Kidney tubule cell (primary cell): ENCODE results near the gene ZNF366.
A peak's percentile ranks its signal among the peaks of the same experiment; 100 is the strongest.

Source experiments
- DNase-seq: peaks from one replicate; pipeline ENCODE4 v3.0.0-alpha.2; 2018; ENCODE audit warnings: low spot score

ZNF366 gene

DNA sequence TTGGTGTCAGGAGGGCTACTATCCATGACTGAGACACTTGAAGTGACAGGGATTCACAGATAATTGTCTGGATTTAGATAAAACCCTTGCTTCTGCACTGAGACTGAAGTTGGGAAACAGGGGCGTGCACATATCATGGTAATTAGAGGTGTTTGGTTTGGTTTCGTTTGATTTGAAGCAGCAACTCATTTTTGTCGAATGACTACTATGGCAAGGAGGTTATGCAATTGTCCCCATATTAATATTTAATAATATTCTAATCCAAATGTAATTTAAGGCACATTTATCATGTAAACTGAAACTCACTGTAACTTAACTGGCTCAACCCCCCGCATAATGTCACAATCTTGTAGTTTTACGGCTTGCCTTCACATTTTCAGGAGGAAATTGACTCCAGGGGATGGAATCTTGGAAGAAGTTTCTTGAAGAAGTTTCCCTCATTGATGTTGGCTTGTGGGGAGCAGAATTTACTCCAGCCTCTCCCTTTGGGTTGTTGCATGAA, 12.5 kb downstream of the ZNF366 start:
- no peak for DNase-seq

DNA sequence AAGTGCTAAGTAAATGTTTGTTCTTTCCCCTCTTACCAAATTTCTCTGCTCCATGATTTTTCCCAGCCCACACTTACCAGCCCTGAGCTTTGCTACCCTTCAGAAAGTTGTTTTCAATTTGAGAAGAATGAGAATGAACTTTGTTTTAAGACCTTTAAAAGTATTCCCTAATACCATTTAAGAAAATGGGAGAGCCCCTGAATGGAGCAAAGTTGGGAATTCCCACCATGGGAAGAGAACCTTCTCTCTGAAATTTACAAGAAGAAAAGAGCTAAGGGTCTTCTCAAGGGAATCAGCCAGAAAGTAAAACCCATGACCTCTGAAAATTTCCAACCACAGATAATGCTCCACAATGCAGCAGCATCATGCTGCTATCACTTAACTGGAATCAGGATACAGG, 17.7 kb downstream of the ZNF366 start:
- DNase-seq: no peak

DNA sequence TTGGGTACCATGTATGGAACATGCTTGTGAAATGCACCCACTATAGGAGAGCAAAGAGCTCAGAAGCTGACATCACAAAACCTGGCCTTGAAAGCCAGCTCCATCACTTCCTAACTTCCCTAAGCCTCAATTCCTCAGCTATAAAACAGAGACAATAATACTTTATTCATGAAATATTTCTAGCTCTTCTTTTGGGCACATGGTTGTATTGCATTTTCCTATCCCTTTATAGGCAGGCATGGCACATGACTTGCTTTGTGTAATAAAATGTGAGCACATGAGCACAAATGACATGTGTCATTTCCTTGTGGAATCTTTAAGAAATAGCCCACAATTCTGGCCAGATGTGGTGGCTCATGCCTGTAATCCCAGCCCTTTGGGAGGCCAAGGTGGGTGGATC, 18.5 kb downstream of the ZNF366 start:
- DNase-seq: no peak

DNA sequence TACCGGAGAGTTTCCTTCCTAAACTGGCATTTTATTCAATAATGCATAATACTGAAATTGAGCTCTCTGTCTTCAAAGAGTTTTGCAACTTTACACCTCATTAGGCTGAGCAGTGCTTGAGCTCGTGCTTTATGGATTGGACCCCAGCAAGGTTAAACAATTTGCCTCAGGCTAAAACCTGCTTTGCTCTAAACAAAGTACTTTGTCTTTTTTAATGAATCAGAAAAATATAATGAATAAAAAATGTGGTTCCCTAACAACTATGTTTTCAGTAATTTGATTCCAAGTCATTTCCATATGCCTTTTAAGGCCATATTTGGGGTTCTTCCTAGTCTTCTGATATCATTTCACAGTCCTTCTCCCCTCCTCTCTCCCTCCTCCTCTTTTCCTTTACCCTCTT, 20.0 kb downstream of the ZNF366 start:
- DNase-seq: no peak

DNA sequence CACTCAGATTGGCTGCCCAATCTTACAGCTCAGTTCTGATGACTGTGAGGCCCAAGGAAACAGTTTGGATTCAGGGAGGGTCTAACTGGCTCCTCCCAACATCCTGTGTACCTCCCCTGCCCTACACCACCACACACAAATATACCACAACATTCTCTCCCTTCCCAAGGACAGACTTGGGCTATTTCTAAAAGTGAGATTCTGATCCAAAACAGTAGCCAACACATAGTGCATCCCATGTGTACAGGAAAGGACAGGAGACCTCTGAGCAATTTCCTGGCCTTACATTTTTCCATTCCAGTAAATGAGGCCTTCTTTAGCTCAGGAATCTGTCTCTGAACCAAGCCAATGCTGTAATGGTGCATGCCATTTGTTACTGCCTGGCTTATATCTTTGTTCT, 20.8 kb downstream of the ZNF366 start:
- DNase-seq: no peak

DNA sequence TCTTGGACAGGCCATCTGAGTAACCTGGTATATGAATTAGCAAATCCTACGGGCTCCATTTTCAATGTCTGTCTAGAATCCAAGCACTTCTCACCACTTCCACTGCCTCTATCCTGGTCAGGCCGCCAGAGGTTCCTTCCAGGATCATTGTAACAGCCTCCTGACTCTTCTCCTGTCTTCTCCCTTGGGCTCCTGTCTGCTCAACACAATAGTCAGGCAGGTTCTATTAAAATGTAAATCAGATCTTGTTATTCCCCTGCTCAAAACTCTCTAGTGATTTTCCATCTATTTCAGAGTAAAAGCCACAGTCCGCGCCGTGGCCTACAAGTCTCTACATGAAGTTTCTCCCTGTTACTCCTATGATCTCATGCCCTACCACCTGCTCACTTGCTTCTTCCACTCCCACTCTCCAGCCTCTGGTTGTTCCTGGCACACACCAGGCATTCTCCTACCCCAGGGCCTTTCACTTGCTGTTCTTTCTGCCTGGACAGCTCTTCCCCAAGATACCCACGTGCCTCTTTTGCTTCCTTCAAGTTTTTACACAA, 21.7 kb downstream of the ZNF366 start:
- DNase-seq: no peak

DNA sequence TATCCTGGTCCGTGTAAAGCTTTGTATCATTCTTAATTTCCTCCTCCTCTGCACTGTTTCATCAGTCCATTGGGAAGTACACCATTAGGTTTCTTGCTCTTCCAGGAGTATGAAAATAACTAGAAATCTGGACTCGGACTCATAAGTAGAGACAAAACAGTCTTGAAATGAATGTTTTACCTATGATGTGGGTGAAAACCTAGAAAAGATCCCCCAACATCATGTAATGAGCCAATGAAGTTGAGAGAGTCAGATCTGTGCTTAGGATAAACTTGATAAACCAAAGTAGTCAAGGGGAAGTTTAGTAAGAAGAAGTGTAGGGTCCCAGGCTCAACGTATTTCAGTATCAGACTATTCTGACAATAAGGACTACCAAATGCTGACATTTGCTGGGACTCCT, 25.2 kb downstream of the ZNF366 start:
- DNase-seq: no peak

DNA sequence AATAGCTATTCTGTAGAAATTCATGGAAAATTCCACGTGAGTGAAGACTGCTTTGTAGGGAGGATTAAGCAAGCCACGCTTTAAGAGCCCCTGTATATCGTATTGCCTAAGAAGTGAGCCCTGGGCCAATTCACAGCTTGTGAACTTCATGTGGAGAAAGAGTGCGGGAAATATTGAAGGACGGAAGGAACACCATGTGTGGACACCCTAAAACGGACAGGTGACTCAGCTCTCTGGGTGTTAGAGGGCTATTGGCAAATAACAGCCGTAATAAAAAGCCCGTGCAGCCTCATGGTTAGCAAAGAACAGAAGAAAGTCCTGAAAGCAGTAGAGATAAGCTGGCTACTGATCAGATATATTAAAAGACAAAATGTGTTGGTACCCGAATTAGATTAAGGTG, 26.4 kb downstream of the ZNF366 start:
- no peak for DNase-seq

DNA sequence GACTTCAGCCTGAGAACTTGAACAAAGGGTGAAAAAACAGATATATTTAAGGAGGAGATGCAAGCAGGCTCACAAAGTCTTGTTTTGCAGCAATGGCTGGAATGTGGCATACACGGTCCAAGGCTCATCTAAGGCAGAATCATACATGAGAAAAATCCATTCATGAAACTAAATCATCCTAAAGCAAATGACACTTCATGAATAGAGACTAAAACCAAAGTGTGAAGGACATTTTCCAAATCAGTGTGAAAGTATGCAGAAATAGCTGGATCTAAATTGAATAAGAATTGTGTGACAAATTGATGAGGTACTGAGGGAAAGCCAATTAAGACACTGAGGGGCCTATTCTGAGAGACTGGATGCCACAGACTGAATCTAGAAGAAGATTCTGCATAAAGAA, 27.3 kb downstream of the ZNF366 start:
- DNase-seq: no peak

DNA sequence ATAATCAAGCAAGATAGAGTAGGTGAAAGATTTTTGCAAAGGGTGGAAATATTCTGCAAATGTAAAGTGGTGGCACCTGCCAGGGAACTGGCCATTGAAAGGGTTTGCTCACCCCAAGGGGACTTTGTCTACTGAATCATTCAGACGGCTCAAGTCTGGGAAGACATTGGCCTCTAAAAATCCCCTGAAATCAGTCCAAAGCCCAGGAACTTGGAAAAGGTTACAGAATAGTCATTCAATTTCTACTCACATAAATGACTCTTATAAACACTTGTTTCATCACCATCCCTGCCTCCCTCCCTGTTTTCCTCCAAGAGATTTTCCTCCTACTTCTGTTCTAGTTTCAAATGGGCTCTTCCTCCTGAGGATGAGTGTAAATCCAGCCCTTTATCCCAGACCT, 28.5 kb downstream of the ZNF366 start:
- DNase-seq: peak; percentile 22

DNA sequence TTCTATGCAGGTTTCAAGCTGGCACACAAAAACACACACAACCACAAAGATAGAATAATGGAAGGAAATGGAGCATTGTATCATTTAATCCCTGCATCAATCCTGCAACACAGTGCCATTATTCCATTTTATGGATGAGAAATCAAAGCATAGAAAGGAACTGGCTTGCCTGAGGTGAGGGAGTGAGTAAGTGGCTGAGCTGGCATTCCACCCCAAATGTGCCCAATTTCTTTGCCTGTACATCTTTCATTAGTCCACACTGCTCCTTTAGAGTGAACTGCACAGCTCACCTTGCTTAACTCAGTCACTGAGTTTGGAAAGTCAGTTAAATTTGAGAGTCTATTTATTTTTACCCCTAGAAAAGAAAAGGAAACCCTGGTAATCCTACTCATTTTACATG, 28.9 kb downstream of the ZNF366 start:
- DNase-seq: peak; percentile 46

DNA sequence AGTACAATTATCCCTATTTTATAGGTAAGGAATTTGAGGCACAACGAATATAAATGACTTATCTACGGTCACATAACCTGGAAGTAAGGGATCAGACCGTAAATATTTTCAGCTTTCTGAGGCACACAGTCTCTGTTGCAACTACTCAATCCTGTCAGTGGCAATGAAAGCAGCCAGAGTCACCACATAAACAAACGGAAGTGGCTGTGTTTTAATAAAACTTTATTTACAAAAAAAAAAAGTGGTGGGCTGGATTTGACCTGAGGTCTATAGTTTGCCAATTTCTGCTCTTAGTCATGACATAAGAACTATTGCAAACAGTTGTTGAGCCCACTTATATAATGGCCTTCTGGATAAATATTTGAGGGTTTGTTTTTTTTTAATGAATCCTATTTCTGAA, 29.6 kb downstream of the ZNF366 start:
- no peak for DNase-seq

DNA sequence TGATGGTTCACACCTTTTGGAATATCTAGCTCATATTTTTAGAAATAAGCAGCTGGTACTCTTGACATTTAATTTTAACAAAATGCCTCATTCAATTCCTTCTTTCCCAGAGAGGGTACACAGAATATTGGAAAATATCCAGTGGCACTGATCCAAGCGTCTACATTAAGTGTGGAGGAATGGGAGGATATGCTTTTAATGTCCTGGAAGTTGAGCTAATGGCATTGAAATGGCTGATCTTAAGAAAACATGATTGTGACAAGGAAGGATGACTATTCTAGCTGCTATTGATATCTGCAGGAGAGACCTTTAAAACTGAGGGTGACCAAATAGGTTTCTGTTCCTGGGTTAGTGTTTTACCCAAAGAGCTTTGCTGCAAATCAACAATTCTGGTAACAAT, 30.0 kb downstream of the ZNF366 start:
- no peak for DNase-seq

DNA sequence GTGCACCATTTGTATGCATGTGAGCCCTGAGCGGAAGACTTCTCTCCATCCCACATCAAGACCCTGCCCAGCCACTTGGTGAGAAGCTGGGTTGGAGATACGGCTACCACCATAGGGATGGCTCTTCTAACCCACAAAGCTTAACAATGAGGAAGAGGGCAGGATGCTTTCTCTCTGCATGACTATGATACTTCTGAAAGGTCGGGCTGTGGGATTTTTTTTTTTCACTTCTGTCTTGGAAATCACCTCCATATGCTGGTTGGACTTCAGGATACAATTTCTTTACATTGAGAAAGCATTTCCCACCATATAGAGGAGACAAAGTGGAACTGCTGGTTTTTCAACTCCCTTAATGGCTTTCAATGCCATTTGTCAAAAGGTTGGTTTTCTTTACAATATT, 30.5 kb downstream of the ZNF366 start:
- DNase-seq: no peak

DNA sequence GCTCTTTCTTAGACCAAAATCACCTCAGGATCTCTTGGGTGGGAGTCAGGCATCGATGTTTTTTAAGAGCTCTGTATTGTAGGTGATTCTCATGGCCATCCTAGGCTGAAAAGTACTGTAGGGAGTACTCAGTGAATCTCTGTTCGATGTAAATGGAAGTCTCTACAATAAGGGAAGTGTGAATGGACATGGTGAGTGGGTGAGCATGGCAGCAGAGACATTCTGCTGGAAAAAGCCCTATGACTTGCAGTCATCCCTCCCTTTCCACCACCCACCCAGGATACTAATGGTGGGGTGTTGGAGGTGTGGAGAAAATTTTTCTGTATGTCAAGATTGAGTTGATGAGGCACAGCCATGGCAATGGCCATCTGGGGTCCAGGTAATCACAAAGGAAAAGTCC, 30.9 kb downstream of the ZNF366 start:
- no peak for DNase-seq

DNA sequence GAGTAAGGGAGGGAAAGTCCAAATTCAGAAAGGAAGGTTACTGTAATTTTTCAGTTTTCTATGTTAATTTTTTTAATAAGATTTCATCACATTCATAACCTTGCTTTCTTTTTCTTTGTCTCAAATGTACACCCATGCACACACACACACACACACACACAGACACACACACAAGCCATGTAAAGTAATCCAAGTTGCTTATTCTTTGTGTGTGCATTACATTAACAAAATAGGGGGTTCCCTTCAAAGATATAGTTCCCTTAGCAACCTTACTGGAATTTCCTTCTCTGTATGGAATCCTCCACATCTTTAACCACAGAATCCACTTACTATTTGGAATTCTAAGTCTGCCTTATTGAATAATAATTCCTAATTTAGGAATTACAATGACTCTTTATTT, 32.7 kb downstream of the ZNF366 start:
- DNase-seq: no peak

DNA sequence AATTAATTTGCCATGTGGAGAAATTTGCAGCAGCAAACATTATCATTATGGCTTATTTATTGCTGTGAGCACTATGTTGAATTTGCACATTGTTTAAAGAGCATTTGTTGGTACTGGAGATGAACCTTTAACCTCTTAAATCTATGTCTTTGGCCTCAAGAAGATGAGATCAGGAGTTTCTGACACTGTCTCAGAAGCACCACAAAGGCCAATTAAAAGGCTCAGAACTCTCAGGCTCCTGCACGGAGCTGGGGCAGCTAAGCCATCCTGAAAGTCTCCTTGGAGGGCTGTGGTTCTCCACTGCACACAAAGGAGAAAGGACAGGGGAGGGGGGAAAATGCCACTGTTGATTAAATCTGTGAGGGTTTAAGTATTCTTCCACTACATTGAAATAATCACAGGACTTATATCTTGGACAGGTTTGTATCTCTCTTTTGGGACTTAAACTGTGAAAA, 33.1 kb downstream of the ZNF366 start:
- DNase-seq: no peak

DNA sequence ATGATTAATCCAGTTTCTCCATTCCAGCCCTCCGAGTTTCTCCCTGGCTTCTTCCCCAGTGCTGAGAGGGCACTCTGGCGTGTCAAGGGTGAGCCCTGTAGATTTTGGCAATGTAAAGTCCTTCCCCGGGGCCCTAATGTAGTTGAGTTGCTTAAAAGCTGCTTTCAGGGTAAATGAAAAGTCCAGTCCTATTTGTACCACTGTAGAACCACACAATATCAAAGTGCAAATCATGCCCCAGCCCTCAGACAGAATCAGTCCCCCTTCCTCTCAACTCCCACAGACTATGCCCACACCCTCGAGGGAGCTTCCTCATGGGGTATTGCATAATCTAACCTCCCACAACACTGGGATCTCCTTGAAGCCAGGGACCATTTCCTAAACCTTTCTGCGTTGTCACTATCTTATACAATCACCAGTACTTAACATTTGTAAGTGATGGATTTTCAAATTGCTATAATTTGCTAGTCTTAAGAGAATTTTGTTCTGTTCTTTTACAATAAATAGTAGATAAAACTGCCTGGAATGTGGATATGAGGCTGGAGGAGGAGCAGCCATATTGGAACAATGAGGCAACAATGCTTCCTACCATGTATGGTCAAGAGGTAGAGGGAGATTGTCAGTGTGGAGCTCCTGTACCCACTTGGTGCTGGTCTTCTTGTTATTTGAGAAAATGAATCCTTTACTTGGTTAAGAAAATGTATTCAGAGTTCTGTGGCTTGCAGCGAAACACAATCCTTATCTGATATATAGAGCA, 34.4 kb downstream of the ZNF366 start:
- DNase-seq: no peak

DNA sequence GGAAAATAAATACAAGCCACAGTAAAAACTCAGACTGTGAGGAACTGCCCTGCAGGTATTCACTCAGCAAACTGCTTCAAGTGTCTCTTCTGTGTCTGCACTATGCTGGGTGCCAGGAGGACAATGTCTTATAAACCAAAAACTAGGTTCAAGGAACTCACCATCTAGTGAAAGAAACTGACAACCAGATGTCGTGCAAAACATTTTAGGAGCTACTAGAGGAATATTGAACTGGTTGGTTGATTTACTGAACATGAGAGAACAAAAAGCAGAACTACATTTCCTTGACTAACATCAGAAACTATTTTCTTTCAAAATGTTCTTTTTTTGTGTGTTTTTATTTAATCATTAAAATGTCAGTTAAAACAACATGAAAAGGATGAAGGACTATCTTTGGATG, 35.2 kb downstream of the ZNF366 start:
- no peak for DNase-seq

DNA sequence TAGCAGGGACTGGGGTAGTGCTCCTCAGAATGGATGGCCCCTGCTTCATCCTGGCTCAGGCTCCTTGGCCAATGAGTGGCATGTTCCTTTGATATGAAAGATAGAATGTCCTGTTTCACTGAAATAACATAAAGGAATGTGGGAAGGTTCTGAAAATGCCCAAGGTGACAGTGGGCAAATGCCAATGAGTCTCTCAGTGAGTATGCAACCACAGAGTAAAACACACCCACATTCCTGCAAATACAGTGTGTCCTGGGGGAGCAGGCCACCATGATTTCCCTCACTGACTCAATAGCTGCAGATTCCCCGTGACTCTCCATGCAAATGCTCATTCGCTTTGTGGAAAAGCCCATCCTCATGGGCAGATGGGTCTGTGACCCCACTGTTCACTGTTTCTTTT, 36.4 kb downstream of the ZNF366 start:
- peak; percentile 91 for DNase-seq

DNA sequence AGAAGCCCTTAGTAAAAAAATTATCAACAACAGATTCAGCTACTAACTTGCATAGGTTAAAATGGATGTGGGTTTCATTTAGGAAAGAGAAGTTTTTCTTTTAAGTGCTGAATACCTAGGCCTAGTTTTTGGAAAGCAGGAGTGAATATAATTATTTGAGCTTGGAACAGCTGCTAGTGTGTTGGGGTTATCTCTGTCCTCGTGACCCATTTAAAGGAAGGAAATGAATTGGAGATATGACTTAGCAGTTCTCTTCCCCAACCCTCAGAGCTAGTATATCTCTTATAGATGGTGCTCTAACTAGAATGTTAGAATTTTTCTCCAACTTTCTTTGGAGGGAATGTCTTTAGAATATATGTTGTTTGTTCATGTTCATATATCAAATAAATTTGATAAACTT, 38.6 kb downstream of the ZNF366 start:
- DNase-seq: no peak

DNA sequence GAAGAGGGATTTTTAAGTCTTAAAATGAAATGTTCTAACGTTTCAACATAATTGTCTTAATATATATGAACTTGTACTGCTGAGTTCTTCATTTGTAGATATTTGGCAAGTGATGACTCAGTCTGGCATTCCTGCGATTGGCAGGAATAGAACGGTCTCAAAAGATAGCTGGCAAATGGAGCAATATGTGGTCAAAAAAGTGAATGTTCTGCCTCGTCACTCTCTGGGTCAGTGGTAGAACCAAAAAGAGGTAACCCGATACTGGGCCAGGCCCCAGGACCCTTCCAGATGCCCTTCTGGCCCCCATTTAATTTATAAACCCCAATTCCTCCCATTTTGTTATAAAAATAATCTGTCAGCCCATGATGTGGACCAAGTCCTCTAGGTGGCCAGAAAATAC, 39.2 kb downstream of the ZNF366 start:
- DNase-seq: peak; percentile 18

DNA sequence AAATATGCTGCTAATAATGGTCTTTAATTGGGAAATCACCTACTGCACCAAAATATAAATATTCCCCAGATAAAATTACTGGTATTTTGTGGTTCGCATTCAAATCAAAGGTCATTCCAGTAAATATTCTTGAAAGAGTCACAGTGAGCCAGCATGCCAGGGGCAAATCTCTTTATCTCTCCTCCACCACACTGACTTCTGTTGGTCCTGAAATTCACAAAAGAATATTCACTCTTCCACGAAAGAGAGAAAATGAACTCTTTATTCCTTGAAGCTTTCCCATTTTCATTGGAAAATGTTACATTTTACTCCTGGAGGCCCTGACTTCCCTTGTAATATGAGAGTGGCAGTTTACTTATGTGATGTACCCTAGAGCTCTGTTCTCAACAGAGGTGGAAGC, 39.7 kb downstream of the ZNF366 start:
- no peak for DNase-seq
